Esophagus squamous epithelium (tissue), 5 donors: ENCODE data around the gene ARIH1. TPM values are rescaled to one million over a fixed set of nuclear protein-coding genes. Genes with fewer than 3 reads are reported as not detected.
"Not testable (repeated sequence)": the region's sequence is repeated elsewhere in the genome, so short reads cannot be mapped to it uniquely, and the experiment has no call there.

Experiments used
- DNase-seq: peaks from one replicate; lab custom pipeline; 2025; lab: John Stamatoyannopoulos, UW
- H3K27ac ChIP-seq, 4 donors: fragments of 200-600 bp; sonication (generic); one replicate each; pipeline ENCODE4 v1.5.1; 2016 to 2019; ENCODE audit warnings: mild to moderate bottlenecking in 1 of 4
- H3K27me3 ChIP-seq, 4 donors: fragments of 200-600 bp; sonication (generic); 1 replicate in 3 of 4; 2 replicates in 1 of 4; pipeline versions ENCODE4 v1.5.1 to v1.6.0; 2017 to 2021; ENCODE audit warnings: antibody characterized with exemption in 1 of 4
- H3K36me3 ChIP-seq, 3 donors: fragments of 200-600 bp; sonication (generic); one replicate each; pipeline ENCODE4 v1.5.1; 2016 to 2019
- H3K4me1 ChIP-seq, 3 donors: fragments of 200-600 bp; sonication (generic); one replicate each; pipeline ENCODE4 v1.5.1; 2017 to 2019
- H3K4me3 ChIP-seq, 4 donors: fragments of 200-600 bp; sonication (generic); 1 replicate in 3 of 4; 2 replicates in 1 of 4; pipeline ENCODE4 v1.5.1; 2016 to 2019; ENCODE audit warnings: mild to moderate bottlenecking in 2 of 4, moderate library complexity in 1 of 4
- H3K9me3 ChIP-seq, 3 donors: fragments of 200-600 bp; sonication (generic); one replicate each; pipeline ENCODE4 v1.5.1; 2016 to 2019
- CTCF ChIP-seq, 6 experiments: fragments of 450-650 bp in 4 of 6; fragments of 200-600 bp in 2 of 6; sonication (generic) in 2 of 6; IDR thresholded peaks; one replicate each; pipeline ENCODE4 v1.5.1; 2016 to 2019; ENCODE audit warnings: antibody characterized with exemption in 6 of 6, mild to moderate bottlenecking in 4 of 6, moderate library complexity in 4 of 6
- POLR2A ChIP-seq, 4 donors: fragments of 450-650 bp; IDR thresholded peaks; one replicate each; pipeline ENCODE4 v1.6.1; 2017; ENCODE audit warnings: antibody characterized with exemption in 4 of 4, mild to moderate bottlenecking in 4 of 4, moderate library complexity in 3 of 4
- WGBS, 2 donors: methylation state at CpG; one replicate each; pipeline ENCODE4 v1.1.5; 2018; 5-methylcytosine and 5-hydroxymethylcytosine counted together
- intact Hi-C: fragments of 100-400 bp; cut with DNase I; formaldehyde crosslinking; loops from one replicate; pipeline ENCODE4 v1.15.0; 2022
- total RNA-seq, 4 donors: library from RNA; depleted of rRNA; stranded (reverse); fragments of >200 nt; gene quantifications; one replicate each; pipeline ENCODE4 v1.1.0, GENCODE V29; 2016
- donor health status: DM: yes; HTN: yes; CAD: no.

ARIH1 gene
- total RNA-seq, 4 donors from 2014 or later, result 26.2 to 40.1 (median 36.6) TPM

GRCh38 chr15:72475674-72476073, 1.5 kb downstream of the ARIH1 start:
- Histone ChIP-seq H3K36me3 (peaks cover 0 to 44% (median 0%) of the 10 kb centered on the region in 3 donors), H3K9me3 (no peaks in the 10 kb centered on the region), H3K27me3 (no peaks in the 10 kb centered on the region), H3K4me3 (peak overlapping the region; percentile 73 to 81 (median 78)), H3K4me1 (peaks cover 16 to 65% (median 29%) of the 10 kb centered on the region in 3 donors), H3K27ac (peak overlapping the region; percentile 99 to 100 (median 99))
- TF ChIP-seq CTCF (IDR thresholded peaks at IDR 0.05), result no peak
- TF ChIP-seq POLR2A (IDR thresholded peaks at IDR 0.05), result no peak
- no peak for DNase-seq
- WGBS, 2 donors, result 0 to 3% methylated on average over 2 of the region's 2 CpGs
- intact Hi-C loops, result no loop called here

GRCh38 chr15:72476330-72476729, 2.2 kb downstream of the ARIH1 start:
- not testable (repeated sequence) for DNase-seq
- Histone ChIP-seq H3K4me3 (peak overlapping the region in 3 of 4 donors; percentile 75 to 81 (median 81)), H3K27ac (peak overlapping the region in 3 of 4 donors; percentile 99 to 100 (median 99))

GRCh38 chr15:72481015-72481659, 7.0 kb downstream of the ARIH1 start:
- DNase-seq, result no peak
- no peak for TF ChIP-seq CTCF (IDR thresholded peaks at IDR 0.05)
- no peak for TF ChIP-seq POLR2A (IDR thresholded peaks at IDR 0.05)
- Histone ChIP-seq H3K9me3 (no peaks in the 10 kb centered on the region), H3K27ac (no peak overlapping the region), H3K4me1 (peaks cover 8 to 85% (median 32%) of the 10 kb centered on the region in 3 donors), H3K36me3 (peaks cover 0 to 48% (median 0%) of the 10 kb centered on the region in 3 donors), H3K4me3 (no peak overlapping the region), H3K27me3 (no peaks in the 10 kb centered on the region)
- 65 to 74% methylated on average over 3 of the region's 3 CpGs for WGBS, 2 donors
- intact Hi-C loops, result no loop called here

More at GRCh38 chr15:72476330-72476729, 2.2 kb downstream of the ARIH1 start:
- H3K9me3 ChIP-seq, intact Hi-C loops, H3K27me3 ChIP-seq: not testable (repeated sequence)
- Histone ChIP-seq H3K36me3 (peaks cover 0 to 44% (median 0%) of the 10 kb centered on the region in 3 donors), H3K4me1 (peaks cover 16 to 72% (median 31%) of the 10 kb centered on the region in 3 donors)
- 66 to 69% methylated on average over 6 to 15 of the region's 16 CpGs for WGBS, 2 donors

- intact Hi-C loops, result no loop called here
- DNase-seq, result no peak
- TF ChIP-seq CTCF (IDR thresholded peaks at IDR 0.05) (no peak), POLR2A (IDR thresholded peaks at IDR 0.05) (no peak)
- Histone ChIP-seq H3K27me3 (no peaks in the 10 kb centered on the region), H3K9me3 (no peaks in the 10 kb centered on the region), H3K27ac (no peak overlapping the region), H3K36me3 (peaks cover 0 to 44% (median 0%) of the 10 kb centered on the region in 3 donors), H3K4me1 (peaks cover 6 to 84% (median 29%) of the 10 kb centered on the region in 3 donors), H3K4me3 (no peak overlapping the region)
Measured at GRCh38 chr15:72482275-72482674, 8.1 kb downstream of the ARIH1 start.

GRCh38 chr15:72483279-72483678, 9.1 kb downstream of the ARIH1 start:
- no peak for DNase-seq
- 87 to 88% methylated on average over 6 of the region's 6 CpGs for WGBS, 2 donors
- Histone ChIP-seq H3K4me1 (peaks cover under 1 to 84% (median 35%) of the 10 kb centered on the region in 3 donors), H3K9me3 (no peaks in the 10 kb centered on the region), H3K36me3 (peaks cover 0 to 34% (median 0%) of the 10 kb centered on the region in 3 donors), H3K27me3 (no peaks in the 10 kb centered on the region), H3K4me3 (no peak overlapping the region), H3K27ac (no peak overlapping the region)
- intact Hi-C loops, result no loop called here
- TF ChIP-seq CTCF (IDR thresholded peaks at IDR 0.05), result no peak
- TF ChIP-seq POLR2A (IDR thresholded peaks at IDR 0.05), result no peak
